Stimulated activated CD4-positive, alpha-beta T cell treated with anti-CD3 and anti-CD28 coated beads, Interleukin-4, amount 100 ng/mL, for 24 hours (primary cell): ENCODE measurements around the gene SPECC1L.
A peak's percentile ranks its signal among the peaks of the same experiment; 100 is the strongest.

ENCODE experiments used
- DNase-seq: peaks from one replicate; pipeline ENCODE4 v3.0.0-alpha.2; 2020

Gene SPECC1L

GRCh38 chr22:24323695-24324094 is 53.1 kb downstream of the SPECC1L start:
- no peak for DNase-seq

GRCh38 chr22:24324137-24324536 is 53.5 kb downstream of the SPECC1L start:
- no peak for DNase-seq

GRCh38 chr22:24325105-24325757 is 54.6 kb downstream of the SPECC1L start:
- peak; percentile 9 for DNase-seq

GRCh38 chr22:24326266-24326665 is 55.6 kb downstream of the SPECC1L start:
- DNase-seq, result no peak

DNA sequence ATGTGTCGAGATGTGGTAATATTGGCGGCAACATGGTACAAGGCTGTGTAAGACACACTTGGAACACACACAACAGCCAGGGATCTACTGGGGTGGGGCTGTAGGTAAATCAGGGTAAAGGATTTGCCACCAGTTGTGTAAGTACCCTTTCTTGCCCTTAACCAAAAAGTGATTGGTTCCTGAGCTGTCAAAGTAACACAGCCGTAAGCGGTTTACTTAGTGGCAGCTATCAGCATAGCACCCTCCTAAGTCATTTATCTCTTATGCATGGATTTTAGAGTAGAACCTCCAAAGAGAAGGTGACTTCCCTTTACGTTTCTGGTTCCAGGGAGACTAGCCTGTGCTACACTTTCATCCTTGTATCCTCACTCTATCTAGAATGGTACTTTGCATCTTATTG is 57.2 kb downstream of the SPECC1L start:
- DNase-seq, result no peak

GRCh38 chr22:24329453-24329852 is 58.8 kb downstream of the SPECC1L start:
- DNase-seq, result no peak

GRCh38 chr22:24330636-24331035 is 60.0 kb downstream of the SPECC1L start:
- no peak for DNase-seq

DNA sequence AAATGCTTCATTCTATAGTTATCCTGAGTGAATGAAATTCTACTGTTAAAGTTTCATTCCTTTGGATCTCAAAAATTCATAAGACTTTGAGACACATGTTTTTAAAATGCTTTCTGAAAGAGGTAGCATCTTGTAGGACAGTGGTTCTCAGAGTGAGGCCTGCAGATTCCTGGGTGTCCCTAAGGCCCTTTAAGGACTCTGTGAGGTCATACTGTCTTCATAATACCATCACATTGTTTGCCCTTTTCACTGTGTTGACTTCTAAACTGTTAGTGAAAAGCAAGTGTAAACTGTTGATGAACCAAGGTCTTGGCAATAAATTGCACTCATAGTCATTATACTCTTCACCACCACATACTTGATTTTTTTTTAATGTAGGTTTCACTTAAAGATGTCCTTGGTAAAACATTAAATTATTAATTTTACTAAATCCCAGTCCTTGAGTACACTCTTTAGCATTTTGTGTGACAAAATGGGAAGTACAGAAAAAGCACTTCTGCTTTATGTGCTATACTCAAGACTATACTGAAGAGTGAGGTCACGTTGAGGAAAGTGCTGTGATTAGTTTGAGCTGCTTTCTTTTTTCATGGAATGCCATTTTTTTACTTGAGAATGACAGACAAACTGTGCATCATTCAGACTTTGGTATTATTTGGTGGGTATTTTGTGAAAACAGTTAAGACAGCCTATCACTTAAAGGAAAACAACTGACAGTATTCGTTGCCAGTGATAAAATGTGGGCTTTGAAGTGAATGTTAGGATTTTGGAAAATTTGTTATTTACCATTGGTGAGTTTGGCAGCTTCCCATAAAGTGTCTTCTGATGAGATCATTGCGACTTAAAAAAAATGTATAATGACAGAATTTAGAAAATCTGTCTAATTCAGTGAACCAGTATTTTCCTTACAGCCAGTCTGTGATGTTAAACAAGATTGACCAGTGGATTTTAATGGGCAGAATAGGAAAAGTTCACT is 61.1 kb downstream of the SPECC1L start:
- DNase-seq, result no peak

DNA sequence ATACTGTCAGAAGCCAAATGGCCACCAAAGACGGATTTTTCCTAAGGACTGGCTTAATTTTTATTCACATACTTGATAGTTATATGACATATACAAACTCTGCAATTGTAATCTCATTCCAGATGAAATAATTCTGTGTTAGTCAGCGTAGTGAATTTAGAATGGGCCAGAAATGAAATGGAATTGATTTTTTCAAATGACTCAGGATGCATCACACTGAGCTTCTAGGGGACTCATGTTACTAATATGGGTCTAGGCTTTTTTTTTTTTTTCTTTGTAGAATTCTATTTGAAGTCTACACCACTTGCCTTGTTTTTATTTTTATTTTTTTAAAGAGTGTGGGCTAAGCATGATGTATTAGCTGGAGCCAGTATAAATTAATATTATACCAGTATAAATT is 62.7 kb downstream of the SPECC1L start:
- DNase-seq, result no peak

- no peak for DNase-seq
These were observed 64.9 kb downstream of the SPECC1L start for GRCh38 chr22:24335496-24335895.

GRCh38 chr22:24337894-24338645 is 67.4 kb downstream of the SPECC1L start:
- no peak for DNase-seq

GRCh38 chr22:24338726-24339451 is 68.3 kb downstream of the SPECC1L start:
- DNase-seq, result no peak

DNA sequence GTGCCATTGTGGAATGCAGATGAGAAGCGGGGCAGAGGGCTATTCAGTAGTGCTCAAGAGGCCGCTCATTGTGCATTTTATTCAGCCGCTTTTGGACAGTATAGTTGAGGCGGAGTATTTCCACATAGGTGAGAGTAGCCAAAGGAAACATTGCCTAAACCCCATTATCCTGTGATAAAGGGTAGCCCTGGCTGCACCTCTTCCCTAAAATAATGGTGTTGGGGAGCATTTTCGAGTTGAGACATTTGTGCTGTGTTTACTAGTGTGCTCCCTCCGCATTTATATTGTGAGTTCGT is 68.8 kb downstream of the SPECC1L start:
- DNase-seq, result no peak

- DNase-seq, result no peak
These were observed 71.0 kb downstream of the SPECC1L start for GRCh38 chr22:24341627-24342026.

GRCh38 chr22:24350627-24351026 is 80.0 kb downstream of the SPECC1L start:
- DNase-seq, result no peak

GRCh38 chr22:24353121-24353520 is 82.5 kb downstream of the SPECC1L start:
- no peak for DNase-seq

- DNase-seq, result no peak
These were observed 84.9 kb downstream of the SPECC1L start for GRCh38 chr22:24355574-24355973.

DNA sequence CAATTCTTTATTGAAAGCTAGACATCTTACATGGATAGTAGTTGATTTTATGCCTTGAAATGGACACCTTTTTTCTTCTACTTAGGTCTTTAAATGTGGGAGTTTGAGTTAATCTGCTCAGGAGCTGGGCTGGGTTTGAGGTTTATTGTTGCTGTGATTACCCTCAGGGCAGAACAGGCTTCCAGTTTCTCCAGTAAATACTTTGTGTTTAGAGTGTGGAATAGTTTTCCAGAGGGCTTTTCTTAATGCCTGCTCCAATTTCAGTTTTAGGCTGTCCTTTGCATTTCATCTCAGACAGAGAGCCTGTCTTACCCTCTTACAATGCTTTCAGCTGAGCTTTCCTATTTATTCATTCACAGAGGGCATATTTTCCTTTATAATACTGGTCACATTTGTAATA is 86.9 kb downstream of the SPECC1L start:
- DNase-seq, result no peak

DNA sequence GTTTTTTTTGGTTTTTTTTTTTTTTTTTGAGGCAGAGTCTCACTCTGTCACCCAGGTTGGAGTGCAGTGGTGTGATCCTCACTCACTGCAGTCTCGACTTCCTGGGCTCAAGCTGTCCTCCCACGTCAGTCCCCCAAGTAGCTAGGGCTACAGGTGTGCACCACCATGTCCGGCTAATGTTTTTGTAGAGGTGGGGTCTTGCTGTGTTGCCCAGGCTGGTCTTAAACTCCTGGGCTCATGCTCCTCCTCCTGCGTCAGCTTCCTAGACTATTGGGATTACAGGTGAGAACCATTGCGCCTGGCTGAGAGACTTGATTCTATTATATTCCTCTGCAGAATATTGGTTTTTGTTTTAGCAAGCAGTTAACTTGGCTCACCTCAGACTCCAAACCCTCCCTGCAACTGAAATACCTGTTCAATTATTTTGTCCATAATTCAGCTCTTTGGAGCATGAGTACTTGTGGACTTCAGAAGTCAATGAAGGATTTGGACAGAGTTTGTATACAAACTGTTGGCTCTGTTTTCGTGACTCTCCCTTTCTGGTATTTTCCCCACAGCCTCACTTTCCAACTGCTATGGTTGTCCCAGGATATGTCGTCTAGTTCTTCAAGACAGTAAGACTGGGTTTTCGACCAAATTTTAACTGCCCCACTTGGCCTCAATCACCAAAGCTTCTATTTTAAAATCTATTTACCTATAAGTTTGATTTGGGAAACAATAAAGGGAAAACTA is 87.6 kb downstream of the SPECC1L start:
- no peak for DNase-seq

- no peak for DNase-seq
These were observed 89.0 kb downstream of the SPECC1L start for GRCh38 chr22:24359452-24360120.

DNA sequence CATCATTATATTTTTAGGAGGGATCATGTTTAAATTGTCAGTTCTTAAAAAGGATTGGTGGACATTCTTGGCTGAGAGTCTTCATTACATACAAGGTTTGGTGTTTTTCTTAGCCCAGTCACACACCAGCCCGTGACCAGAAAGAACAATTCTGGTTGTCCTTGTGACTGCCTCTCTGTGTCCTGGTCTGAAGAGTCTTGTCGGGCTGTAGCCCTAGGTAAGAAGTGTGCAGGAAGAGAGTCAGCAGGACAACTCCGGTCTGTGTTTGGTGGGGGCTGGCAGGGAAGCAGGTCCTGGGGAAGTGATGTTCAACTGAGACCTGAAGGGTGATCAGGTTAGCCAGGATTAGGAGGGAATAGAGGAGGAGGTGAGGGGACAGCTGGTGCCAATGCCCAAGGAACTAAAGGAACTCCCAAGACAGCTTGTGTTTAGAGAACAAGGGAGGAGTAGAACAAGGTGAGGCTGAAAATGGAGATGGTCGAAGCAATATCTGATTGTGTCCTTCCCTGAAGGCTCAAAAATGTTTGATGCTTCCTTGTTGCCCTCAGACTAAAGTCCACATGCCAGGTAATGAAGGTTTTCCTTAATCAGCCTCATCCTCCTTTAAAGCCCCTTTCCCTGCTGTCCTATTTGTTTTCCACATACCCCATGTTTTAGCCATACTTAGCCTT is 91.5 kb downstream of the SPECC1L start:
- no peak for DNase-seq
